HG02943 (cell line): ENCODE data around the gene RGSL1.
"Not testable (repeated sequence)": the region's sequence is repeated elsewhere in the genome, so short reads cannot be mapped to it uniquely, and the experiment has no call there.

Experiments used
- ATAC-seq: cut with Tn5 transposase; IDR thresholded peaks from one replicate; pipeline ENCODE4 v1.9.1; 2021; ENCODE audit warnings: mild to moderate bottlenecking, low read depth, moderate library complexity; ENCODE audit not compliant: unreplicated experiment

Gene RGSL1

DNA sequence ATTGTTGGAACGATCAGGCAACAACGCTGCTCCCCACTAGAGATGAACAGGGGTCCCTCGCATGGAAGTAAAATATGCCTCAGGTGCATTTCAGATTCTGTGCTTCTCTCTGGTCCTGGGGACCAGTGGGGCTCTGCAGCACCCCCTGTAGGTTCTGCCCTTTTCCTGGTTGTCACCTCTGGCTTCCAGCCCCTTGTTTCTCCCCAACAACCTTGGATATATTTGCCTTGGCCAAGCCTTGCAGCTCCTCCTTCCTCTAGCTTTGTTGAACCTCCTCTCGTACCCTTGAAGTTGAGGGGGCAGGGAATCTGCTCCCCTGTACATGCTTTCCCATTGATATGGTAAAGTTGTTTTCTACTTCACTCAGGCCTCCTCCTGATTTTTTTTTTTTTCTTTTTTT, 5.4 kb upstream of the RGSL1 start:
- no peak for ATAC-seq

DNA sequence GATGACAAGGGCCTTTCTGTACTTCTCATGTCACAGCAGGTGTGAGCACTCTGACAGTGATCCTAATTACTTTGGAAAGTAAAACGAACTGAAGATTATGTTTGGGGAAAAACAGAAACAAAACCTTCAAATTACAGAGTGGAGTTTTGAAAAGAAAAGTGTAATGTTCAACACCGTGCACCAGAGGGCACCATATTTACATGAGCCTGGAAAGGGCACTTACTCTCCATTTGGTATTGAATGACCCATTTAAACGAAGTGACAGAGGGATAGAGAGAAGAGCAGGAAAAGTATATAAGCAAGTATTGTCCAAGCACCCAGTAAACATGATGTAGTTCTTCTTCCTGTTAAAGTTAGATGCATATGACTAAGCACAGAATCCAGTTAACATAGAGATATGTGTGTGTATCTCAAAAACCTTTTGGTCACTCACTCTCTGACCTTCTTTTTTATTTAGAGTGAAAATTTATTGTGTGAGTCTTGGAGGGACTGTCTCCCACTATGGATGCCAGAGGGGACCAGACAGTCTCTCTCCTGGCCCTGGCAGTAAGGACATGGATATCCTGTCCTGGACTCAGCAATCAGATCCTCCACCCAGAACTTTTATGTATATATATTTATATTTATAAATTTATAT, 3.8 kb upstream of the RGSL1 start:
- no peak for ATAC-seq

DNA sequence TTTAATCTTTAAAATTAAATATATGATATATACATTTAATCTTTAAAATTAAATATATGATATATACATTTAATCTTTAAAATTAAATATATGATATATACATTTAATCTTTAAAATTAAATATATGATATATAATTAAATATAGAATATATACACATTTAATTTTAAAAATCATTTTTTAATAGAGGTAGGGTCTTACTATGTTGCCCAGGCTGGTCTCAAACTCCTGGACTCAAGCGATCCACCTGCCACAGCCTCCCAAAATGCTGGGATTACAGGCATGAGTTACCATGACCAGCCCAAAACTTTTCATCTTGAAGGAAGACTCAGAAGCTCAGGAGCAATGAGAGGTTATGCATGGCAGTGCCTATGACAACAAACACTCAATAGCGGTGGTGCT, 2.8 kb upstream of the RGSL1 start:
- ATAC-seq = not testable (repeated sequence)

GRCh38 chr1:182447660-182448059, 2.3 kb upstream of the RGSL1 start:
- no peak for ATAC-seq

DNA sequence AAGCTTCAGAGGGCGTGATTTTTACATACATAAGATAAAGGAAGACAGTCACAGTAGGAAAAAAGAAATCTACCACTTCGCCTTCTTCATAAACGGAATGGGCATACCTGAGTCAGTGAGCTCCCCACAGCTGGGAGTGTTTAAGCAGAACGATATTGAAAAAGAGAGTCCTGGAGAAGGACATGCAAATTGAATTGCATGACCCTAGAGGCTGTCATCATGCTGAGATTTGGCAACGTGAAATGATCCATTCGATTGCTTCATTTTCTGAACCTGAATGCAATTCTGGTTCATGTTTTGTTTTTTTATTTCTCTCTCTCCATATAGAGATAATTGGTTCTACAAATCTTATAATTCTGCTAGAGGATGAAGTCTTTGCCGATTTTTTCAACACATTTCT, 3.7 kb downstream of the RGSL1 start:
- ATAC-seq = no peak

- ATAC-seq = no peak
Observed at GRCh38 chr1:182457844-182458243, 7.9 kb downstream of the RGSL1 start.

- no peak for ATAC-seq
Observed at GRCh38 chr1:182459949-182460348, 10.0 kb downstream of the RGSL1 start.

DNA sequence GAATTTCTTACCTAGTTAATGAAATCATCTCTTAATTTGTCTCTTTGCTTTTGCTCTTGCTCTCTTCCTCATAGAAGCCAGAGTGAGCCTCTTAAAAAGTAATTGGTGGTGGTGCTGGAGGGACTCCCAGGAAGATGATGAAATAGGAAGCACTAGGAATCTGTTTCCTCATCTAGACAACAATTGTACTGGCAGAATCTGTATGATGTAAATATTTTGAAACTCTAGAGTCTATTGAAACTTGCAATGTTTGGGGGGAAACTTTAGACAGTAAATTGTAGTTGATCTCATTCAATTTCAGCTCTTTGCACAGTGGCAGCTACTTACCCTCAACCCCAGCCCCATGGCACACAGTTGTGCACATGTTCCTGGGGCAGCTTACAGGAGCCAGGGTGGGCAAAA, 10.6 kb downstream of the RGSL1 start:
- no peak for ATAC-seq

GRCh38 chr1:182473556-182473955, 23.6 kb downstream of the RGSL1 start:
- no peak for ATAC-seq

GRCh38 chr1:182476625-182477024, 26.7 kb downstream of the RGSL1 start:
- ATAC-seq = no peak

- ATAC-seq = no peak
Observed at GRCh38 chr1:182478238-182478637, 28.3 kb downstream of the RGSL1 start.

- no peak for ATAC-seq
Observed at GRCh38 chr1:182484067-182484466, 34.1 kb downstream of the RGSL1 start.

GRCh38 chr1:182484531-182485257, 34.7 kb downstream of the RGSL1 start:
- ATAC-seq = peak; percentile 93

- no peak for ATAC-seq
Observed at GRCh38 chr1:182485861-182486260, 35.9 kb downstream of the RGSL1 start.

DNA sequence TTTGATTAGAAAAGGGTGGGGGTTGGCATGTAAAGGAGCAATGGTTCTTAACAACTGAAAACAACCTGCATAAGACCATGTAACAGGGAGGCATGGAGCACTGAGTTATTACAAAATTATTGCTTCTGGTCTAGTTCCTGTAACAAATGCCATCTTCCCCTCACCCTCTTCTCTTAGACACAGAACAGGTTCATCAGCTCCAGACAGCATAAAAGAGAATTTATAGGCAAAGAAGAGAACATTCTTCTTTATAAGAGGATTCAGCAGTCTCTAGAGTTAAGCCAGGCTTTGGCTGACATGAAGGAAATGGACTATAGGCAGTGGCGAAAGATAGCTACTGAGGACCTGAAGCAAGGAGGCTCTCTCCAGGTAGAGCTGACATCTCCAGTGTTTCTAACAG, 38.9 kb downstream of the RGSL1 start:
- no peak for ATAC-seq

- ATAC-seq = no peak
Observed at GRCh38 chr1:182493063-182493462, 43.1 kb downstream of the RGSL1 start.

DNA sequence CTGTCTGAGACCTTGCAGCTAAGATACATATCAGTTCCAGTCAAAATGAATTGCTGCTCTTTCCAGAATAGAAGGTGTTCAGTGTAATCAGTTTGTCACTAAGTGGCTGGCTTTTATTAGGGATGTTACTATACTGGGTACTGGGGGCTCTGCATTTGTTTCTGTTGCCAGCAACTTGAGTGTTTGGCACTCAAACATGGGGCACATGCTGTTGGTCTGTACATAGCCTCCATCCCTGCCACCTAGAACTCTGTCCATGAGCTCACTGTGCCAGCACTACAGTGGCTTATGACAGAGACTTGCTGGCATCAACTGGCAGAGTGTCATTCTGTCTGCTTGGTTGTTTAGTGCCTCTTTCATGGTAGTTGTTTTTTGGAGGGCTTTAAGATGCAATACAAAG, 45.1 kb downstream of the RGSL1 start:
- ATAC-seq = no peak

- no peak for ATAC-seq
Observed at GRCh38 chr1:182495693-182496092, 45.7 kb downstream of the RGSL1 start.

DNA sequence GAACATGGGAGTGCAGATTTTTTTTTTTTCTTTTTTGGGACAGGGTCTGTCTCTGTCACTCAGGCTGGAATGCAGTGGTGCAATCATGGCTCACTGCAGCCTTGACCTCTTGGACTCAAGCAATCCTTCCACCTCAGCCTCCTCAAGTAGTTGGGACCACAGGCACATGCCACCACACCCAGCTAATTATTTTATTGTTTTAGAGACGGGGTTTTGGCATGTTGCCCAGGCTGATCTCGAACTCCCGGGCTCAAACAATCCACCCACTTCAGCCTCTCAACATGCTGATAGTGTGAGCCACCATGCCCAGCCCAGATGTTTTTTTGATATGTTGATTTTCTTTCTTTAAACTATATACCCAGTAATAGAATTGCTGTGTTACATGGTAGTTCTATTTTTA, 57.7 kb downstream of the RGSL1 start:
- ATAC-seq = no peak

DNA sequence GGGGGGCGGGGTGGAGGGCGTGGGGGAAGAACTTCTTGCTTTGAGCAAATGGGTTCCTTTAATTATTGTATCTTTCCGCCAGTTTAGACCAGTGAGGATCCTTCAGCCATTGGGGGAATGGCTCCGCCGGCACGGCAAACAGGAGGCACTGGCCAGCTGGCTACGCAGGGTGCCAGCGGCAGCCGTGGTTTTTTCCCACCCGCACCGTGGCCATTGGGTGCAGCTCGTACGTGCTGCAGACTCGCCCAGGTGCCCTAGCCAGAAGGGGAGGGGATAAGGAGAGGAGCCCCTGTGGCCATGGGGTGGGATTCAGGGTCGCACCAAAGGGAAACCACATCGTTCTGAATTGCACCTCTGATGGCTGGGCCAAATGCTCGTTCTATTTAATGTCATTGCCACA, 65.6 kb downstream of the RGSL1 start:
- ATAC-seq = no peak

GRCh38 chr1:182520736-182521135, 70.8 kb downstream of the RGSL1 start:
- ATAC-seq = no peak

DNA sequence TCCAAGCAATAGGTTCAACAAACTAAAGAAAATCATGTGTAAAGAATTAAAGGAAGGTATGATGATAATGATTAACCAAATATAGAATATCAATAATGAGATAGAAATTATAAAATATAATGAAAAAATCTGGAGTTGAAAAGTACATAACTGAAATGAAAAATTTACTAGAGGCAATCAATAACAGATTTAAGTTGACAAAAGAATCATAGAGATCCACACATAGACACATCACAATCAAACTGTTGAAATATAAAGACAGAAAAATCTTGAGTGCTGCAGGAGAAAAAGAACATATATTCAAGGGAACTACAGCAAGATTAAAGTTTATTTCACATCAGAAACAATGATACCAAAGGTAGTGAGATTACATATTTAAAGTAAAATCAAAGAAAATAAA, 75.4 kb downstream of the RGSL1 start:
- ATAC-seq = no peak
